ENCODE results near the gene TMEM88. TPM values are rescaled to one million over a fixed set of nuclear protein-coding genes. Genes with fewer than 3 reads are reported as not detected.

The TMEM88 gene
- total RNA-seq, 6 donors from 2014 or later, result 1.6 to 16.1 (median 9.3) TPM; not detected in 1

DNA sequence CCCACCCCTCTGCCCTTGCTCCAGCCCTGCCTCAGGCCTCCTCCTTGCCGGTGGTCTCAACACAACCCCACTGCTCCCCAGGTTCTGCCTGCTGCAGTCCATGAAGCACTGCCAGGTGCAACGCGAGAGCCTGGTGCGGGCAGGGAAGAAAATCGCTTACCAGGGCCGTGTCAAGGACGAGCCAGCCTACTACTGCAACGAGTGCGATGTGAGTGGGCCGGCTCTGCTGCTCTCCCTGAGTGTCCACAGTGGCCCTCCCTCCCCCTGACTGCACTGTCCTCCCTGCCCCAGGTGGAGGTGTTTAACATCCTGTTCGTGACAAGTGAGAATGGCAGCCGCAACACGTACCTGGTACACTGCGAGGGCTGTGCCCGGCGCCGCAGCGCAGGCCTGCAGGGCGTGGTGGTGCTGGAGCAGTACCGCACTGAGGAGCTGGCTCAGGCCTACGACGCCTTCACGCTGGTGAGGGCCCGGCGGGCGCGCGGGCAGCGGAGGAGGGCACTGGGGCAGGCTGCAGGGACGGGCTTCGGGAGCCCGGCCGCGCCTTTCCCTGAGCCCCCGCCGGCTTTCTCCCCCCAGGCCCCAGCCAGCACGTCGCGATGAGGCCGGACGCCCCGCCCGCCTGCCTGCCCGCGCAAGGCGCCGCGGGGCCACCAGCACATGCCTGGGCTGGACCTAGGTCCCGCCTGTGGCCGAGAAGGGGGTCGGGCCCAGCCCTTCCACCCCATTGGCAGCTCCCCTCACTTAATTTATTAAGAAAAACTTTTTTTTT lies 1.8 kb upstream of the TMEM88 start:
- WGBS, 2 donors, result 86 to 91% methylated on average over 27 to 49 of the region's 51 CpGs

DNA sequence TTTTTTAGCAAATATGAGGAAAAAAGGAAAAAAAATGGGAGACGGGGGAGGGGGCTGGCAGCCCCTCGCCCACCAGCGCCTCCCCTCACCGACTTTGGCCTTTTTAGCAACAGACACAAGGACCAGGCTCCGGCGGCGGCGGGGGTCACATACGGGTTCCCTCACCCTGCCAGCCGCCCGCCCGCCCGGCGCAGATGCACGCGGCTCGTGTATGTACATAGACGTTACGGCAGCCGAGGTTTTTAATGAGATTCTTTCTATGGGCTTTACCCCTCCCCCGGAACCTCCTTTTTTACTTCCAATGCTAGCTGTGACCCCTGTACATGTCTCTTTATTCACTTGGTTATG lies 1.2 kb upstream of the TMEM88 start:
- no peaks in the 10 kb centered on the region for H3K27me3 ChIP-seq
- H3K36me3 ChIP-seq, result peaks cover 15 to 60% (median 53%) of the 10 kb centered on the region in 4 donors
- peaks cover 34 to 49% (median 40%) of the 10 kb centered on the region in 4 donors for H3K4me1 ChIP-seq
- TF ChIP-seq EP300 (IDR thresholded peaks at IDR 0.05) (no peak), POLR2AphosphoS5 (IDR thresholded peaks at IDR 0.05) (no peak), POLR2A (IDR thresholded peaks at IDR 0.05) (no peak)
- TF ChIP-seq, protein P1, sequence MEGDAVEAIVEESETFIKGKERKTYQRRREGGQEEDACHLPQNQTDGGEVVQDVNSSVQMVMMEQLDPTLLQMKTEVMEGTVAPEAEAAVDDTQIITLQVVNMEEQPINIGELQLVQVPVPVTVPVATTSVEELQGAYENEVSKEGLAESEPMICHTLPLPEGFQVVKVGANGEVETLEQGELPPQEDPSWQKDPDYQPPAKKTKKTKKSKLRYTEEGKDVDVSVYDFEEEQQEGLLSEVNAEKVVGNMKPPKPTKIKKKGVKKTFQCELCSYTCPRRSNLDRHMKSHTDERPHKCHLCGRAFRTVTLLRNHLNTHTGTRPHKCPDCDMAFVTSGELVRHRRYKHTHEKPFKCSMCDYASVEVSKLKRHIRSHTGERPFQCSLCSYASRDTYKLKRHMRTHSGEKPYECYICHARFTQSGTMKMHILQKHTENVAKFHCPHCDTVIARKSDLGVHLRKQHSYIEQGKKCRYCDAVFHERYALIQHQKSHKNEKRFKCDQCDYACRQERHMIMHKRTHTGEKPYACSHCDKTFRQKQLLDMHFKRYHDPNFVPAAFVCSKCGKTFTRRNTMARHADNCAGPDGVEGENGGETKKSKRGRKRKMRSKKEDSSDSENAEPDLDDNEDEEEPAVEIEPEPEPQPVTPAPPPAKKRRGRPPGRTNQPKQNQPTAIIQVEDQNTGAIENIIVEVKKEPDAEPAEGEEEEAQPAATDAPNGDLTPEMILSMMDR (IDR thresholded peaks at IDR 0.05), result no peak
- H3K9me3 ChIP-seq, result no peaks in the 10 kb centered on the region
- ATAC-seq (ENCODE audit: low FRiP score in 2 of 2), result no peak
- no peak overlapping the region for H3K27ac ChIP-seq
- WGBS, 2 donors, result 90 to 92% methylated on average over 21 of the region's 21 CpGs
- H3K4me3 ChIP-seq, result no peak overlapping the region
- peak in 1 of 2 donors; percentile 89 for DNase-seq

More for the DNA sequence above, 1.8 kb upstream of the TMEM88 start:
- Histone ChIP-seq H3K27me3 (no peaks in the 10 kb centered on the region), H3K36me3 (peaks cover 19 to 65% (median 58%) of the 10 kb centered on the region in 4 donors), H3K9me3 (no peaks in the 10 kb centered on the region), H3K4me1 (peaks cover 29 to 44% (median 35%) of the 10 kb centered on the region in 4 donors), H3K27ac (peak overlapping the region in 1 of 4 donors; percentile 3), H3K4me3 (no peak overlapping the region)
- TF ChIP-seq, protein P1 (IDR thresholded peaks at IDR 0.05), result no peak
- no peak for TF ChIP-seq EP300 (IDR thresholded peaks at IDR 0.05)
- TF ChIP-seq POLR2A (IDR thresholded peaks at IDR 0.05), result no peak
- no peak for TF ChIP-seq POLR2AphosphoS5 (IDR thresholded peaks at IDR 0.05)
- DNase-seq (peak in 1 of 2 donors; percentile 87), ATAC-seq (ENCODE audit: low FRiP score in 2 of 2) (no peak)

DNA sequence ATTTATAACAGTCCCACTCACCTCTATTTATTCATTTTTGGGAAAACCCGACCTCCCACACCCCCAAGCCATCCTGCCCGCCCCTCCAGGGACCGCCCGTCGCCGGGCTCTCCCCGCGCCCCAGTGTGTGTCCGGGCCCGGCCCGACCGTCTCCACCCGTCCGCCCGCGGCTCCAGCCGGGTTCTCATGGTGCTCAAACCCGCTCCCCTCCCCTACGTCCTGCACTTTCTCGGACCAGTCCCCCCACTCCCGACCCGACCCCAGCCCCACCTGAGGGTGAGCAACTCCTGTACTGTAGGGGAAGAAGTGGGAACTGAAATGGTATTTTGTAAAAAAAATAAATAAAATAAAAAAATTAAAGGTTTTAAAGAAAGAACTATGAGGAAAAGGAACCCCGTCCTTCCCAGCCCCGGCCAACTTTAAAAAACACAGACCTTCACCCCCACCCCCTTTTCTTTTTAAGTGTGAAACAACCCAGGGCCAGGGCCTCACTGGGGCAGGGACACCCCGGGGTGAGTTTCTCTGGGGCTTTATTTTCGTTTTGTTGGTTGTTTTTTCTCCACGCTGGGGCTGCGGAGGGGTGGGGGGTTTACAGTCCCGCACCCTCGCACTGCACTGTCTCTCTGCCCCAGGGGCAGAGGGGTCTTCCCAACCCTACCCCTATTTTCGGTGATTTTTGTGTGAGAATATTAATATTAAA lies 638 bp upstream of the TMEM88 start:
- 78 to 80% methylated on average over 31 of the region's 31 CpGs for WGBS, 2 donors
- no peaks in the 10 kb centered on the region for H3K9me3 ChIP-seq
- ATAC-seq (ENCODE audit: low FRiP score in 2 of 2), result no peak
- peak overlapping the region in 2 of 4 donors; percentile 92 to 97 for H3K27ac ChIP-seq
- peak in 1 of 2 donors; percentile 85 for DNase-seq
- H3K36me3 ChIP-seq, result peaks cover 10 to 54% (median 47%) of the 10 kb centered on the region in 4 donors
- no peaks in the 10 kb centered on the region for H3K27me3 ChIP-seq
- peaks cover 39 to 55% (median 45%) of the 10 kb centered on the region in 4 donors for H3K4me1 ChIP-seq
- peak overlapping the region in 2 of 4 donors; percentile 69 to 76 for H3K4me3 ChIP-seq
- TF ChIP-seq POLR2A (IDR thresholded peaks at IDR 0.05), result no peak
- TF ChIP-seq POLR2AphosphoS5 (IDR thresholded peaks at IDR 0.05), result no peak
- no peak for TF ChIP-seq EP300 (IDR thresholded peaks at IDR 0.05)
- TF ChIP-seq, protein P1 (IDR thresholded peaks at IDR 0.05), result no peak

DNA sequence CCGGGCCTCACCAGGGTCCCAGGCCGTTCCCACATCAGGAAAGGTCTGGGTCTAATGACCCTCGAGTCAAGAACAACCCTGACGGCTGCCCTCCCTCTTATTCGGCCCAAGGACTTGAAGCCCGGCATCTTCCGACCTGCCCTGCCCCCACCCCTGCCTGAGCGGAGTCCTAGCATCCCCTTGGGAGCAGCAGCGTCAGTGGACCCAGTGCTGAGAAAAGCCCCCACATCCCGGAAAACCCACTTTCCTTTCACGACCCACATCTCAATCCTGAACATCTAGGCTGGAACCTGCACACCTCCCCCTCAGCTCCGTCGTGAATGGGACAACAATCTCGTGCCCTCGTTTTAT lies 769 bp downstream of the TMEM88 start:
- Histone ChIP-seq H3K27me3 (no peaks in the 10 kb centered on the region), H3K36me3 (peaks cover 2 to 40% (median 33%) of the 10 kb centered on the region in 4 donors), H3K4me3 (peak overlapping the region in 3 of 4 donors; percentile 56 to 76 (median 69)), H3K27ac (peak overlapping the region; percentile 90 to 97 (median 92)), H3K4me1 (peaks cover 39 to 56% (median 45%) of the 10 kb centered on the region in 4 donors), H3K9me3 (no peaks in the 10 kb centered on the region)
- 19 to 40% methylated on average over 11 to 15 of the region's 15 CpGs for WGBS, 2 donors
- DNase-seq (no peak), ATAC-seq (ENCODE audit: low FRiP score in 2 of 2) (no peak)
- TF ChIP-seq POLR2A (IDR thresholded peaks at IDR 0.05) (no peak), EP300 (IDR thresholded peaks at IDR 0.05) (no peak), POLR2AphosphoS5 (IDR thresholded peaks at IDR 0.05) (no peak)
- TF ChIP-seq, protein P1 (IDR thresholded peaks at IDR 0.05), result no peak

All from upper lobe of left lung (tissue), 6 donors.